SU-DHL-6 (cell line): ENCODE data around the gene LRPAP1.

Source experiments
- H2AFZ ChIP-seq: fragments of 200-600 bp; sonication (generic); 2 replicates; pipeline ENCODE4 v1.6.1; 2014; ENCODE audit warnings: low read depth, mild to moderate bottlenecking, moderate library complexity, mixed read lengths, antibody characterized with exemption, low read length; ENCODE audit not compliant: severe bottlenecking
- H3F3A ChIP-seq: fragments of 200-600 bp; shearing (Covaris generic); 2 replicates; pipeline ENCODE4 v1.6.0; 2016; ENCODE audit warnings: antibody characterized with exemption, mild to moderate bottlenecking; ENCODE audit not compliant: insufficient read depth
- H3K27ac ChIP-seq: fragments of 200-600 bp; sonication (generic); 2 replicates; pipeline ENCODE4 v1.5.1; 2016; ENCODE audit warnings: low read depth, mild to moderate bottlenecking, low read length, moderate library complexity, mixed read lengths
- H3K27me3 ChIP-seq: fragments of 200-600 bp; sonication (generic), shearing (Covaris generic); 2 replicates; pipeline ENCODE4 v1.6.0; 2014; ENCODE audit warnings: mild to moderate bottlenecking, low read length
- H3K36me3 ChIP-seq: fragments of 200-600 bp; sonication (generic); 2 replicates; pipeline ENCODE4 v1.6.1; 2014; ENCODE audit warnings: mild to moderate bottlenecking, low read length, mixed read lengths
- H3K4me2 ChIP-seq: fragments of 300-600, 200-600 bp; shearing (Covaris generic), sonication (generic); 2 replicates; pipeline ENCODE4 v1.6.0; 2014; ENCODE audit warnings: low read length, low read depth, mild to moderate bottlenecking; ENCODE audit not compliant: poor library complexity, severe bottlenecking
- H3K4me3 ChIP-seq: fragments of 200-600 bp; sonication (generic); 2 replicates; pipeline ENCODE4 v1.5.1; 2014; ENCODE audit warnings: antibody characterized with exemption, low read length, mild to moderate bottlenecking, mixed read lengths; ENCODE audit not compliant: insufficient read depth, poor library complexity, severe bottlenecking
- H3K79me2 ChIP-seq: fragments of 200-600 bp; sonication (generic); 2 replicates; pipeline ENCODE4 v1.6.1; 2014; ENCODE audit warnings: mild to moderate bottlenecking, low read length, moderate library complexity; ENCODE audit not compliant: insufficient read depth
- H3K9ac ChIP-seq: fragments of 200-600 bp; sonication (generic); 2 replicates; pipeline ENCODE4 v1.7.0; 2014; ENCODE audit warnings: mild to moderate bottlenecking, low read length
- H3K9me2 ChIP-seq: fragments of 200-600 bp; sonication (generic); replicated peaks from 2 replicates; pipeline ENCODE4 v1.6.1; 2014; ENCODE audit warnings: low read length; ENCODE audit not compliant: insufficient read depth
- H3K9me3 ChIP-seq: fragments of 200-600 bp; sonication (generic); 2 replicates; pipeline ENCODE4 v1.6.1; 2014; ENCODE audit warnings: low read length, mixed read lengths; ENCODE audit not compliant: insufficient read depth
- H4K20me1 ChIP-seq: fragments of 200-600 bp; sonication (generic); 2 replicates; pipeline ENCODE4 v1.6.1; 2014; ENCODE audit warnings: low read depth, mild to moderate bottlenecking, antibody characterized with exemption, low read length, moderate library complexity, mixed read lengths
- EZH2phosphoT487 ChIP-seq: fragments of 200-600 bp; sonication (generic), shearing (Covaris generic); conservative IDR thresholded peaks from 2 replicates; pipeline ENCODE4 v1.6.1; 2018; ENCODE audit warnings: mild to moderate bottlenecking, antibody characterized with exemption, low read length, moderate library complexity, mixed read lengths
- TF ChIP-seq, protein P1 (sequence below): fragments of 200-600 bp; sonication (generic); IDR thresholded peaks from one replicate; pipeline ENCODE4 v1.5.1; 2017; ENCODE audit warnings: antibody characterized with exemption, mild to moderate bottlenecking, low read length, moderate library complexity; ENCODE audit not compliant: insufficient read depth, poor library complexity, severe bottlenecking

The LRPAP1 gene

GRCh38 chr4:3463556-3464348 lies 68.5 kb downstream of the LRPAP1 start:
- Histone ChIP-seq H3K79me2 (no peaks in the 10 kb centered on the region), H4K20me1 (no peaks in the 10 kb centered on the region), H3K36me3 (no peaks in the 10 kb centered on the region), H3K27me3 (no peaks in the 10 kb centered on the region), H3K9me2 (no peaks in the 10 kb centered on the region), H3K27ac (no peak overlapping the region), H3K9me3 (no peaks in the 10 kb centered on the region; the same call in 1 of the 2 replicates), H2AFZ (no peak overlapping the region), H3K4me3 (no peak overlapping the region), H3K4me2 (no peak overlapping the region), H3K9ac (no peak overlapping the region), H3F3A (no peaks in the 10 kb centered on the region)
- no peak for TF ChIP-seq EZH2phosphoT487
- TF ChIP-seq, protein P1, sequence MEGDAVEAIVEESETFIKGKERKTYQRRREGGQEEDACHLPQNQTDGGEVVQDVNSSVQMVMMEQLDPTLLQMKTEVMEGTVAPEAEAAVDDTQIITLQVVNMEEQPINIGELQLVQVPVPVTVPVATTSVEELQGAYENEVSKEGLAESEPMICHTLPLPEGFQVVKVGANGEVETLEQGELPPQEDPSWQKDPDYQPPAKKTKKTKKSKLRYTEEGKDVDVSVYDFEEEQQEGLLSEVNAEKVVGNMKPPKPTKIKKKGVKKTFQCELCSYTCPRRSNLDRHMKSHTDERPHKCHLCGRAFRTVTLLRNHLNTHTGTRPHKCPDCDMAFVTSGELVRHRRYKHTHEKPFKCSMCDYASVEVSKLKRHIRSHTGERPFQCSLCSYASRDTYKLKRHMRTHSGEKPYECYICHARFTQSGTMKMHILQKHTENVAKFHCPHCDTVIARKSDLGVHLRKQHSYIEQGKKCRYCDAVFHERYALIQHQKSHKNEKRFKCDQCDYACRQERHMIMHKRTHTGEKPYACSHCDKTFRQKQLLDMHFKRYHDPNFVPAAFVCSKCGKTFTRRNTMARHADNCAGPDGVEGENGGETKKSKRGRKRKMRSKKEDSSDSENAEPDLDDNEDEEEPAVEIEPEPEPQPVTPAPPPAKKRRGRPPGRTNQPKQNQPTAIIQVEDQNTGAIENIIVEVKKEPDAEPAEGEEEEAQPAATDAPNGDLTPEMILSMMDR, result no peak

- Histone ChIP-seq H3K9ac (no peak within 1 kb of the TSS), H3K4me3 (no peak within 1 kb of the TSS), H2AFZ (no peak within 1 kb of the TSS), H3K27ac (no peak within 1 kb of the TSS), H3F3A (no peaks in the 10 kb centered on the region), H3K9me3 (no peaks in the 10 kb centered on the region), H3K27me3 (no peaks in the 10 kb centered on the region), H3K79me2 (no peaks in the 10 kb centered on the region), H3K4me2 (no peak within 1 kb of the TSS), H4K20me1 (no peaks in the 10 kb centered on the region), H3K36me3 (no peaks in the 10 kb centered on the region), H3K9me2 (no peaks in the 10 kb centered on the region)
- TF ChIP-seq, protein P1, result no peak
- TF ChIP-seq EZH2phosphoT487, result no peak
These were observed 69.3 kb downstream of the LRPAP1 start, which contains the start of gene DOK7 for GRCh38 chr4:3462790-3463415. TSS of gene DOK7 (plus strand) at chr4:3463306. CDS start at chr4:3463376, 70 bp downstream.

- Histone ChIP-seq H2AFZ (no peak overlapping the region), H3F3A (no peaks in the 10 kb centered on the region), H3K36me3 (no peaks in the 10 kb centered on the region), H3K27ac (no peak overlapping the region), H3K27me3 (no peaks in the 10 kb centered on the region), H3K9me2 (no peaks in the 10 kb centered on the region), H3K4me3 (no peak overlapping the region), H3K79me2 (no peaks in the 10 kb centered on the region), H3K9me3 (no peaks in the 10 kb centered on the region), H4K20me1 (no peaks in the 10 kb centered on the region), H3K4me2 (no peak overlapping the region), H3K9ac (no peak overlapping the region)
- TF ChIP-seq, protein P1, result no peak
- TF ChIP-seq EZH2phosphoT487, result no peak
These were observed 69.9 kb downstream of the LRPAP1 start for GRCh38 chr4:3462321-3462789.
